ENCODE results near the gene ST6GALNAC4. TPM values are rescaled to one million over a fixed set of nuclear protein-coding genes. Genes with fewer than 3 reads are reported as not detected.
A peak's percentile ranks its signal among the peaks of the same experiment; 100 is the strongest.

Gene ST6GALNAC4
- total RNA-seq, 1 donor from 2014 or later, result 31.6 TPM

- Mint-ChIP-seq H3K4me1 (ENCODE audit: low read depth) (peaks cover 27% of the 10 kb centered on the region), H3K27ac (peak overlapping the region; percentile 73), H3K4me3 (no peak overlapping the region), H3K9me3 (no peaks in the 10 kb centered on the region), H3K27me3 (ENCODE audit: insufficient read depth) (peaks cover 3% of the 10 kb centered on the region), H3K36me3 (ENCODE audit: low read depth) (peaks cover 4% of the 10 kb centered on the region)
- intact Hi-C loops (cut with micrococcal nuclease), result no loop called here
- peak; percentile 24 for DNase-seq (ENCODE audit: low spot score)
Observed at GRCh38 chr9:127862075-127863011, 54.5 kb downstream of the ST6GALNAC4 start.

GRCh38 chr9:127860779-127861178 is 56.1 kb downstream of the ST6GALNAC4 start:
- H3K27me3 Mint-ChIP-seq (ENCODE audit: insufficient read depth), result peaks cover 3% of the 10 kb centered on the region
- H3K36me3 Mint-ChIP-seq (ENCODE audit: low read depth), result peaks cover 1% of the 10 kb centered on the region
- no peak for DNase-seq (ENCODE audit: low spot score)
- H3K4me1 Mint-ChIP-seq (ENCODE audit: low read depth), result peaks cover 24% of the 10 kb centered on the region
- no peak overlapping the region for H3K27ac Mint-ChIP-seq
- intact Hi-C loops (cut with micrococcal nuclease), result no loop called here
- H3K9me3 Mint-ChIP-seq, result no peaks in the 10 kb centered on the region
- H3K4me3 Mint-ChIP-seq, result no peak overlapping the region

- Mint-ChIP-seq H3K27ac (no peak overlapping the region), H3K27me3 (ENCODE audit: insufficient read depth) (peaks cover 3% of the 10 kb centered on the region), H3K36me3 (ENCODE audit: low read depth) (no peaks in the 10 kb centered on the region), H3K4me3 (no peak overlapping the region), H3K4me1 (ENCODE audit: low read depth) (peaks cover 19% of the 10 kb centered on the region), H3K9me3 (no peaks in the 10 kb centered on the region)
- no peak for DNase-seq (ENCODE audit: low spot score)
- intact Hi-C loops (cut with micrococcal nuclease), result no loop called here
Observed at GRCh38 chr9:127860260-127860659, 56.6 kb downstream of the ST6GALNAC4 start.

GRCh38 chr9:127858041-127858512 is 58.8 kb downstream of the ST6GALNAC4 start:
- H3K27ac Mint-ChIP-seq, result no peak overlapping the region
- peaks cover 16% of the 10 kb centered on the region for H3K4me1 Mint-ChIP-seq (ENCODE audit: low read depth)
- no peaks in the 10 kb centered on the region for H3K36me3 Mint-ChIP-seq (ENCODE audit: low read depth)
- H3K9me3 Mint-ChIP-seq, result no peaks in the 10 kb centered on the region
- no peak overlapping the region for H3K4me3 Mint-ChIP-seq
- no peak for DNase-seq (ENCODE audit: low spot score)
- H3K27me3 Mint-ChIP-seq (ENCODE audit: insufficient read depth), result peaks cover 3% of the 10 kb centered on the region
- intact Hi-C loops (cut with micrococcal nuclease), result no loop called here

Other genes with a start within 250 kb of the ST6GALNAC4 start
- 0.20 and 0.26 TPM in 2 replicates for gene CFAP157, start 210.1 kb downstream of the ST6GALNAC4 start, total RNA-seq
- 22.9 and 23.5 TPM in 2 replicates for gene PTRH1, start 201.4 kb downstream of the ST6GALNAC4 start, total RNA-seq
- gene TTC16, start 201.0 kb downstream of the ST6GALNAC4 start, total RNA-seq, result 0.10 TPM in 1 of 2 replicates, not detected in the other
- 16.6 and 18.9 TPM in 2 replicates for gene TOR2A, start 181.7 kb downstream of the ST6GALNAC4 start, total RNA-seq
- 30.0 and 30.4 TPM in 2 replicates for gene SH2D3C, start 138.4 kb downstream of the ST6GALNAC4 start, total RNA-seq
- gene CDK9, start 131.0 kb downstream of the ST6GALNAC4 start, total RNA-seq, result 97.3 and 105 TPM in 2 replicates
- 128 and 130 TPM in 2 replicates for gene FPGS, start 114.2 kb downstream of the ST6GALNAC4 start, total RNA-seq
- gene ENG, start 62.4 kb downstream of the ST6GALNAC4 start, total RNA-seq, result 32.2 and 33.0 TPM in 2 replicates
- gene AK1, start 39.4 kb downstream of the ST6GALNAC4 start, total RNA-seq, result 17.2 and 20.8 TPM in 2 replicates
- 60.6 and 62.4 TPM in 2 replicates for gene ST6GALNAC6, start 17.4 kb downstream of the ST6GALNAC4 start, total RNA-seq
- gene PIP5KL1, start 13.7 kb upstream of the ST6GALNAC4 start, total RNA-seq, result 1.1 and 1.2 TPM in 2 replicates
- gene DPM2, start 20.8 kb upstream of the ST6GALNAC4 start, total RNA-seq, result 62.6 and 70.2 TPM in 2 replicates
- 39.8 and 43.4 TPM in 2 replicates for gene EEIG1, start 63.9 kb upstream of the ST6GALNAC4 start, total RNA-seq
- gene NAIF1, start 150.3 kb upstream of the ST6GALNAC4 start, total RNA-seq, result 11.5 and 12.2 TPM in 2 replicates
- gene SLC25A25, start 151.2 kb upstream of the ST6GALNAC4 start, total RNA-seq, result 13.4 and 13.5 TPM in 2 replicates
- 87.7 and 89.2 TPM in 2 replicates for gene PTGES2, start 210.7 kb upstream of the ST6GALNAC4 start, total RNA-seq
- gene LCN2, start 232.4 kb upstream of the ST6GALNAC4 start, total RNA-seq, result not detected in 2 replicates
- 97.3 and 106 TPM in 2 replicates for gene BBLN, start 243.2 kb upstream of the ST6GALNAC4 start, total RNA-seq